Mesendoderm (in vitro differentiated cells): ENCODE results near the gene CBFA2T3.

ENCODE experiments used
- DNase-seq: peaks from one replicate; pipeline ENCODE4 v3.0.0; 2013
- H2AK5ac ChIP-seq: 2 replicates; pipeline ENCODE4 v1.6.1; 2013; ENCODE audit warnings: low read length, inconsistent platforms
- H2BK120ac ChIP-seq: 2 replicates; pipeline ENCODE4 v1.6.1; 2013; ENCODE audit warnings: low read depth, mild to moderate bottlenecking, low read length, moderate library complexity, mixed read lengths
- H2BK15ac ChIP-seq: replicated peaks from 2 replicates; pipeline ENCODE4 v1.6.1; 2013; ENCODE audit warnings: low read depth, mild to moderate bottlenecking, moderate library complexity
- H2BK5ac ChIP-seq: 2 replicates; pipeline ENCODE4 v1.6.1; 2013; ENCODE audit warnings: low read length, inconsistent platforms
- H3K18ac ChIP-seq: 2 replicates; pipeline ENCODE4 v1.6.1; 2013; ENCODE audit warnings: mild to moderate bottlenecking, low read length, mixed read lengths
- H3K23ac ChIP-seq: one replicate; pipeline ENCODE4 v1.6.1; 2013; ENCODE audit warnings: low read length
- H3K27ac ChIP-seq: 2 replicates; pipeline ENCODE4 v1.5.1; 2013; ENCODE audit warnings: low read depth, mild to moderate bottlenecking, inconsistent platforms, low read length, moderate library complexity
- H3K27me3 ChIP-seq: 2 replicates; pipeline ENCODE4 v1.6.1; 2013; ENCODE audit warnings: low read length, control low read depth, mild to moderate bottlenecking, inconsistent platforms; ENCODE audit not compliant: insufficient read depth, poor library complexity
- H3K36me3 ChIP-seq: 2 replicates; pipeline ENCODE4 v1.6.1; 2013; ENCODE audit warnings: low read length, inconsistent platforms; ENCODE audit not compliant: control insufficient read depth, insufficient read depth
- H3K4ac ChIP-seq: one replicate; pipeline ENCODE4 v1.6.1; 2013; ENCODE audit warnings: low read depth, mild to moderate bottlenecking, low read length, moderate library complexity
- H3K4me1 ChIP-seq: 2 replicates; pipeline ENCODE4 v1.6.1; 2013; ENCODE audit warnings: low read depth, low read length, inconsistent platforms; ENCODE audit not compliant: control insufficient read depth
- H3K4me2 ChIP-seq: 2 replicates; pipeline ENCODE4 v1.6.1; 2013; ENCODE audit warnings: low read length
- H3K4me3 ChIP-seq: 2 replicates; pipeline ENCODE4 v1.5.1; 2013; ENCODE audit warnings: mild to moderate bottlenecking, low read length
- H3K56ac ChIP-seq: one replicate; pipeline ENCODE4 v1.6.1; 2013; ENCODE audit warnings: low read length
- H3K79me1 ChIP-seq: 2 replicates; pipeline ENCODE4 v1.6.1; 2013; ENCODE audit warnings: low read length, inconsistent platforms
- H3K79me2 ChIP-seq: 2 replicates; pipeline ENCODE4 v1.6.1; 2013; ENCODE audit warnings: mild to moderate bottlenecking, low read length; ENCODE audit not compliant: control insufficient read depth, insufficient read depth
- H3K9ac ChIP-seq: 2 replicates; pipeline ENCODE4 v1.6.1; 2013; ENCODE audit warnings: low read length, inconsistent platforms
- H4K5ac ChIP-seq: one replicate; pipeline ENCODE4 v1.6.1; 2013; ENCODE audit warnings: low read length
- H4K8ac ChIP-seq: one replicate; pipeline ENCODE4 v1.6.1; 2013; ENCODE audit warnings: low read depth, mild to moderate bottlenecking, control low read depth, low read length, moderate library complexity
- WGBS: extraction: QIAGEN DNeasy Blood & Tissue Kit; methylation state at CpG from one replicate; pipeline ENCODE4 v1.1.7; 2013; ENCODE audit warnings: low lambda C conversion rate, missing lambda C conversion rate; ENCODE audit not compliant: insufficient coverage; ENCODE audit errors: extremely low coverage; 5-methylcytosine and 5-hydroxymethylcytosine counted together

Gene CBFA2T3

DNA sequence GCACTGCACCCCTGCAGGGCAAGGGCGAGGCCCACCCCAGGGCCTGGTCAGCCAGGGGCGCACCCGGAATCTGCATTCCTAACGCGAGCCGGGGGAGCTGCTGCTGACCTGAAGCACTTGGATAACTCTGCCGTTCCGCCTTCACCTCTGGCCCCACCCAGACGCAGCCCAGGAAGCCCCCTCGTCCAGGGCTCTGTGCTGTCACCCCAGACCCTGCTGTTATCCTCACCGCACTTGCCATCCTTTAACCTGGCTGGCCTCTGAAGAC lies 97.3 kb downstream of the CBFA2T3 start:
- DNase-seq, result no peak
- no CpG with 5 or more reads among the region's 11 CpGs for WGBS

DNA sequence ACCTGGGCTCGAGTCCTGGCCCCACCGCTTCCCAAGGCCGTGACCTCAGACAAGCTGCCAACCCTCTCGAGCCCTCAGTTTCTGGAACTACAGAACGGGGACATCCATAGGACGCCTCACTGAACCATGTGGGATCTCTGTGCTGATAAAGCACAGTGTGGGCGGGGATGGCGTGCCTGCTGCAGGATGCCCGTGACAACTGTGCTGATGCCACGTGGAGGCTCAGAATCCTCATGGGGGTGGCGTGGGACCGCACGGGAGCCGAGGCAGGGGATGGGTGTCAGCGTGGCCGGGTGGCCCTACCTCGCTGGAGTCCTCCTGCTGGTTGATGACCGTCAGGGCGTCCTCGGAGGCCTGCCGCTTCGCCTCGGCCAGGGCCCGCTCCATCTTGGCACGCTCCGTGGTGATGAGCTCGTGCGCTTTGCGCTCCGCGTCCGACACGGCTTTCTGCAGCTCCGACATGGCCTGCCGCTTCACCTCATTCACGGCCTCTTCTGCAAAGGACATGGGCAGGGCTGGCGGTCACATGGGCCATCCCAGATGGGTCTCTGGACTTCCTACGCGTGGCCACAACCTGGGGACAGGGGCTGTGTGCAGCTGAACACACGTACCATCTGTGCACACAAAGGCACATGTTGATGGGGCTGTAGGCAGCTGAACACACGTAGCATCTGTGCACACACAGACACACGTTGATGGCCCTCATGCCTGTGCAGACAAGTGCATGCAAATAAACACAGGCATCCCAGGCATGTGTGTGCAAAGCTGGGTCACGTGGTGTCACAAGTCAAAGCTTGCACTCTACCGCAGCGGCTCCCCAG lies 97.8 kb downstream of the CBFA2T3 start:
- Histone ChIP-seq H4K8ac (no peak overlapping the region), H3K4me3 (no peak overlapping the region), H4K5ac (no peak overlapping the region), H2BK120ac (no peak overlapping the region), H3K56ac (no peak overlapping the region), H3K4me2 (no peak overlapping the region), H2AK5ac (no peak overlapping the region), H3K27ac (no peak overlapping the region), H3K27me3 (no peaks in the 10 kb centered on the region), H3K9ac (no peak overlapping the region), H2BK15ac (no peak overlapping the region), H3K79me1 (no peaks in the 10 kb centered on the region), H3K23ac (no peak overlapping the region), H3K79me2 (no peaks in the 10 kb centered on the region), H3K4me1 (no peaks in the 10 kb centered on the region), H3K18ac (no peak overlapping the region), H3K36me3 (no peaks in the 10 kb centered on the region), H2BK5ac (no peak overlapping the region), H3K4ac (no peak overlapping the region)
- no peak for DNase-seq
- no CpG with 5 or more reads among the region's 45 CpGs for WGBS

More for the DNA sequence above, 97.3 kb downstream of the CBFA2T3 start:
- Histone ChIP-seq H3K23ac (no peak overlapping the region), H3K4me2 (no peak overlapping the region), H3K27me3 (no peaks in the 10 kb centered on the region), H3K36me3 (no peaks in the 10 kb centered on the region), H3K9ac (no peak overlapping the region), H3K79me2 (no peaks in the 10 kb centered on the region), H3K18ac (no peak overlapping the region), H2BK120ac (no peak overlapping the region), H2AK5ac (no peak overlapping the region), H3K79me1 (no peaks in the 10 kb centered on the region), H2BK5ac (no peak overlapping the region), H3K27ac (no peak overlapping the region), H3K56ac (no peak overlapping the region), H4K8ac (no peak overlapping the region), H3K4me1 (no peaks in the 10 kb centered on the region), H2BK15ac (no peak overlapping the region), H4K5ac (no peak overlapping the region), H3K4ac (no peak overlapping the region), H3K4me3 (no peak overlapping the region)

DNA sequence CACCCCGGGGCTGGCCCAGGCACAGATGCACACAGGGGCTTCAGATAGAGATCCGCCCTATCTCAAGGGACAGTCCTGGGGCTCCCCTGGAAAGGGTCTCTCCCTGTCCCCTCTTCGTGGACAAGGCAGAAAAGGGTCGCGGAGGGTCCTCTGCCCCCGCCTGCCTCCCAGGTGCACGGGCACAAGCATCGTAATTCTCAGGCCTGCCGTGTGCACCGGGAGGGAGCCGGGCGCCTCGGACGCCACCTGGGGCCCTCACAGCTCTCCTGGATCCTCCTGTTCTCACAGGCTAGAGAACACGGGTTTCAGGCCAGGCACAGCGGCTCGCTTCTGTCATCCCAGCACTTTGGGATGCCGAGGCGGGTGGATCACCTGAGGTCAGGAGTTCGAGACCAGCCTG lies 98.7 kb downstream of the CBFA2T3 start:
- no peak overlapping the region for H4K8ac ChIP-seq
- no peak overlapping the region for H2BK120ac ChIP-seq
- no peaks in the 10 kb centered on the region for H3K4me1 ChIP-seq
- H2BK15ac ChIP-seq, result no peak overlapping the region
- H3K4me3 ChIP-seq, result no peak overlapping the region
- H3K23ac ChIP-seq, result no peak overlapping the region
- H3K56ac ChIP-seq, result no peak overlapping the region
- H3K27me3 ChIP-seq, result no peaks in the 10 kb centered on the region
- no peak overlapping the region for H3K18ac ChIP-seq
- no peaks in the 10 kb centered on the region for H3K36me3 ChIP-seq
- H3K4ac ChIP-seq, result no peak overlapping the region
- no peaks in the 10 kb centered on the region for H3K79me1 ChIP-seq
- H4K5ac ChIP-seq, result no peak overlapping the region
- H2AK5ac ChIP-seq, result no peak overlapping the region
- no peak overlapping the region for H3K9ac ChIP-seq
- no peak overlapping the region for H3K27ac ChIP-seq
- WGBS, result no CpG with 5 or more reads among the region's 20 CpGs
- H3K4me2 ChIP-seq, result no peak overlapping the region
- no peaks in the 10 kb centered on the region for H3K79me2 ChIP-seq
- no peak overlapping the region for H2BK5ac ChIP-seq
- no peak for DNase-seq

DNA sequence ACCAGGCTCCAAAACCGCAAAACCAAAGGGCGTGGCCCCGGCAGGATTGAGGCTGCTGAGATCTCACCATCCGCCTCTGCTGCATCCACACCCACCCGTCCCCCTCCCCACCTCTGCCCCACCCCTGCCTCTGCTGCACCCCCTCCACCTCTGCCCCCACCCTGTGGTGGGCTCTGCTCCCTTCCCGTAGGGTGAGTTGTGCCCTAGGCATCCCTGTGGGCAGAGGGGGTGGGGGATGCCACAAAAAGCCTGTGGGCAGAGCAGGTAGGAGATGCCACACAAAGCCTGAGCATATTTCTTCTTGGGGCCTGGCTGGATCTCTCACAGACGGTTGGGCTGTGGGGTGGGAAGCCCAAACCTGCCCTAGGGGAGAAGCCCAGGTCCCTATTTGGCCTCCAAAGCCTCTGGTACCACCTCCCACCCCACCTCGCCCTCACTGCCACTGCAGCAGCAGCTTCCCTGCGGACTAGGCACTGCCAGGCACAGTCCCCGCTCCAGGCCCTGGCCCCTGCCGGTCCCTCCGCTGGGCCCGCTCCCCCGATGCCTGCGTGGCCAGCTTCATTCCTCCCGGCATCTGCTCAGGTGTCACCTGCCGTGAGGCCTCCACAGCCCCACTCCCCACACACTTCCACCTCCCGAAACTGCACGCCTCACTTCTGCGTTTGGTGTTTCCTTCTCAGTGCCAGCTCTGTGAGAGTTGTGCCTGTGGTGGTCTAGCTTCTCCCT lies 99.3 kb downstream of the CBFA2T3 start:
- Histone ChIP-seq H3K4me1 (no peaks in the 10 kb centered on the region), H3K9ac (no peak overlapping the region), H4K5ac (no peak overlapping the region), H3K27ac (no peak overlapping the region), H3K4me3 (no peak overlapping the region), H4K8ac (no peak overlapping the region), H3K4me2 (no peak overlapping the region), H2BK15ac (no peak overlapping the region), H3K36me3 (no peaks in the 10 kb centered on the region), H3K79me2 (no peaks in the 10 kb centered on the region), H3K18ac (no peak overlapping the region), H2AK5ac (no peak overlapping the region), H2BK5ac (no peak overlapping the region), H3K23ac (no peak overlapping the region), H3K27me3 (no peaks in the 10 kb centered on the region), H2BK120ac (no peak overlapping the region), H3K56ac (no peak overlapping the region), H3K79me1 (no peaks in the 10 kb centered on the region), H3K4ac (no peak overlapping the region)
- WGBS, result no CpG with 5 or more reads among the region's 20 CpGs
- no peak for DNase-seq

DNA sequence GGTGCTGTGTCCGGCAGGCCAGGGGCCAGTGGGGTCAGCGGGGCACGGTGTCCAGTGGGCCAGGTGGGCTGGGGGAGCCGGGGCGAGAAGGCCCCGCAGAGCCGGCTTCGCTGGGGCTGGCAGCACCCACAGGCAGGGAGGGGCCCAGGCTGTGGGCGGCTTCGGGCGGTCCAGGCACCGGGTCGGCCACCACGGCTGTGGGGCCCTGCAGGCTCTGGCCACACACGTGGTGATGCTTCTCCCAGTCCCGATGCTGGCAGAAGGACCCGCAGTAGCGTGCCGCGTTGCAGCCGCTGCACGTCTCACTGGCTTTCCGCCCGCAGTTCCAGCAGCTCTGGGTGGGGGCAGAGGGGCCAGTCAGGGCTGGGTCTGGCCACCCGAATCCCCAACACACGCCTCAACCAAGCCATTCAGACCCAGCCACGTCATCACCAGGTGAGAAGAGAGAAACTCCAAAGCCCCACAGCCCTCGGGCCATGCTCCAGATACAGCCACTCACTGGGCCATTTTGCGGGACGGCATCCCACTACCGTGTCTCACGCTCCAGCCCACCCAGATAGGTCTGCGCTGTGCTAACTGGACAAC lies 100.0 kb downstream of the CBFA2T3 start:
- H3K79me1 ChIP-seq, result no peaks in the 10 kb centered on the region
- WGBS, result no CpG with 5 or more reads among the region's 33 CpGs
- H3K27ac ChIP-seq, result no peak overlapping the region
- no peak overlapping the region for H3K4me2 ChIP-seq
- H3K23ac ChIP-seq, result no peak overlapping the region
- no peak overlapping the region for H2BK5ac ChIP-seq
- no peak overlapping the region for H3K56ac ChIP-seq
- H2BK15ac ChIP-seq, result no peak overlapping the region
- H3K36me3 ChIP-seq, result no peaks in the 10 kb centered on the region
- no peak for DNase-seq
- no peak overlapping the region for H4K5ac ChIP-seq
- no peak overlapping the region for H3K18ac ChIP-seq
- no peak overlapping the region for H2AK5ac ChIP-seq
- H3K79me2 ChIP-seq, result no peaks in the 10 kb centered on the region
- H3K4ac ChIP-seq, result no peak overlapping the region
- no peak overlapping the region for H3K9ac ChIP-seq
- H2BK120ac ChIP-seq, result no peak overlapping the region
- no peaks in the 10 kb centered on the region for H3K27me3 ChIP-seq
- H3K4me1 ChIP-seq, result no peaks in the 10 kb centered on the region
- H3K4me3 ChIP-seq, result no peak overlapping the region
- no peak overlapping the region for H4K8ac ChIP-seq
